Cerebellar nuclear complex (tissue), 1 donor: ENCODE results near the gene SKP1.
"Not testable (repeated sequence)": the region's sequence is repeated elsewhere in the genome, so short reads cannot be mapped to it uniquely, and the experiment has no call there.

Experiments used
- DNase-seq, 2 experiments: peaks; one replicate each; lab custom pipeline; 2025; lab: John Stamatoyannopoulos, UW

Gene SKP1

GRCh38 chr5:134177369-134178095 is 782 bp upstream of the SKP1 start:
- DNase-seq: no peak

- no peak for DNase-seq
Measured at GRCh38 chr5:134175921-134176510, 734 bp downstream of the SKP1 start.

- no peak for DNase-seq
Measured at GRCh38 chr5:134174841-134175839, 1.6 kb downstream of the SKP1 start.

GRCh38 chr5:134171972-134172371 is 4.8 kb downstream of the SKP1 start:
- DNase-seq: no peak

GRCh38 chr5:134162592-134162991 is 14.2 kb downstream of the SKP1 start:
- no peak for DNase-seq

- DNase-seq: no peak
Measured at GRCh38 chr5:134161513-134162395, 15.0 kb downstream of the SKP1 start.

GRCh38 chr5:134153657-134154056 is 23.1 kb downstream of the SKP1 start:
- no peak for DNase-seq

- DNase-seq: no peak
Measured at GRCh38 chr5:134153241-134153640, 23.5 kb downstream of the SKP1 start.

GRCh38 chr5:134152173-134152832 is 24.4 kb downstream of the SKP1 start:
- DNase-seq: not testable (repeated sequence)

GRCh38 chr5:134151723-134152122 is 25.0 kb downstream of the SKP1 start:
- no peak for DNase-seq

- no peak for DNase-seq
Measured at GRCh38 chr5:134149571-134150303, 27.0 kb downstream of the SKP1 start.

- DNase-seq: no peak
Measured at GRCh38 chr5:134148986-134149539, 27.7 kb downstream of the SKP1 start.

- DNase-seq: no peak
Measured at GRCh38 chr5:134148316-134148715, 28.4 kb downstream of the SKP1 start.

GRCh38 chr5:134146651-134147518 is 29.9 kb downstream of the SKP1 start:
- no peak for DNase-seq

GRCh38 chr5:134145779-134146581 is 30.8 kb downstream of the SKP1 start:
- DNase-seq: peak; percentile 19 to 64

- no peak for DNase-seq
Measured at GRCh38 chr5:134145041-134145757, 31.6 kb downstream of the SKP1 start.
